IMR-90 (cell line): ENCODE measurements around the gene CHIT1. TPM values are rescaled to one million over a fixed set of nuclear protein-coding genes. Genes with fewer than 3 reads are reported as not detected.

Experiments
- ATAC-seq: fragments of 200-7000 bp; cut with Tn5 transposase; 2 replicates; pipeline ENCODE4 v1.9.1; 2020; ENCODE audit warnings: low read depth, mild to moderate bottlenecking, moderate library complexity
- BruUV-seq: library from RNA; stranded (reverse); fragments of 400-500 nt; replicated peaks from 2 replicates; lab custom pipeline; 2021; lab: Mats Ljungman, UMichigan
- CTCF ChIA-PET: fragments of 300-600 bp; formaldehyde crosslinking; extraction: SDS; loops from one replicate; lab custom pipeline; 2021; ENCODE audit warnings: antibody characterized with exemption; lab: Yijun Ruan, JAX
- POLR2A ChIA-PET: fragments of 300-600 bp; sonication (Branson Sonifier 250); formaldehyde crosslinking; loops from one replicate; lab custom pipeline; 2022; ENCODE audit warnings: antibody characterized with exemption; ENCODE audit not compliant: unreplicated experiment; lab: Charles Lee
- DNase-seq: peaks from one replicate; pipeline ENCODE4 v3.0.0; 2013
- H2AFZ ChIP-seq: replicated peaks from 2 replicates; pipeline ENCODE3; 2013; ENCODE audit warnings: low read length, mild to moderate bottlenecking; ENCODE audit not compliant: poor library complexity
- H2AK5ac ChIP-seq: 2 replicates; pipeline ENCODE4 v1.6.1; 2013; ENCODE audit warnings: low read depth, low read length, inconsistent platforms
- H2AK9ac ChIP-seq: replicated peaks from 2 replicates; pipeline ENCODE3; 2013; ENCODE audit warnings: mild to moderate bottlenecking, low read depth, low read length, moderate library complexity; ENCODE audit not compliant: poor library complexity
- H2BK120ac ChIP-seq: 2 replicates; pipeline ENCODE4 v1.6.1; 2013; ENCODE audit warnings: low read depth, low read length, inconsistent platforms
- H2BK15ac ChIP-seq: 3 replicates; pipeline ENCODE4 v1.6.1; 2013; ENCODE audit warnings: low read depth, low read length, inconsistent platforms
- H2BK20ac ChIP-seq: 2 replicates; pipeline ENCODE4 v1.6.1; 2013; ENCODE audit warnings: low read depth, mild to moderate bottlenecking, inconsistent platforms, low read length, moderate library complexity
- H2BK5ac ChIP-seq: 2 replicates; pipeline ENCODE4 v1.6.1; 2013; ENCODE audit warnings: mild to moderate bottlenecking, low read depth, low read length, inconsistent platforms; ENCODE audit not compliant: poor library complexity, severe bottlenecking
- H3K14ac ChIP-seq: replicated peaks from 2 replicates; pipeline ENCODE4 v1.6.1; 2013; ENCODE audit warnings: low read depth, low read length, inconsistent platforms
- H3K18ac ChIP-seq: 2 replicates; pipeline ENCODE4 v1.6.1; 2013; ENCODE audit warnings: low read depth, low read length, control low read depth
- H3K23ac ChIP-seq: 2 replicates; pipeline ENCODE4 v1.6.1; 2013; ENCODE audit warnings: low read depth, low read length, inconsistent platforms
- H3K27ac ChIP-seq: 2 replicates; pipeline ENCODE4 v1.5.1; 2013; ENCODE audit warnings: mild to moderate bottlenecking, control low read depth, low read length; ENCODE audit not compliant: insufficient read depth
- H3K27me3 ChIP-seq: 2 replicates; pipeline ENCODE4 v1.6.1; 2013; ENCODE audit warnings: low read length; ENCODE audit not compliant: control insufficient read depth, insufficient read depth
- H3K36me3 ChIP-seq: 2 replicates; pipeline ENCODE4 v1.6.1; 2013; ENCODE audit warnings: low read length, mixed read lengths; ENCODE audit not compliant: control insufficient read depth, insufficient read depth
- H3K4ac ChIP-seq: 2 replicates; pipeline ENCODE4 v1.6.1; 2013; ENCODE audit warnings: low read depth, low read length, inconsistent platforms
- H3K4me1 ChIP-seq: 2 replicates; pipeline ENCODE4 v1.6.1; 2013; ENCODE audit warnings: low read length, mixed read lengths; ENCODE audit not compliant: control insufficient read depth, insufficient read depth
- H3K4me2 ChIP-seq: 2 replicates; pipeline ENCODE4 v1.6.1; 2013; ENCODE audit warnings: low read depth, mild to moderate bottlenecking, control low read depth, low read length, moderate library complexity
- H3K4me3 ChIP-seq: 2 replicates; pipeline ENCODE4 v1.5.1; 2013; ENCODE audit warnings: low read depth, mild to moderate bottlenecking, control low read depth, low read length, moderate library complexity; ENCODE audit not compliant: insufficient read depth
- H3K56ac ChIP-seq: 2 replicates; pipeline ENCODE4 v1.6.1; 2013; ENCODE audit warnings: low read length, inconsistent platforms; ENCODE audit not compliant: insufficient read depth; ENCODE audit errors: extremely low read depth
- H3K79me1 ChIP-seq, 2 experiments: 2 replicates each; pipeline ENCODE4 v1.6.1; 2013; ENCODE audit warnings: low read length in 2 of 2, inconsistent platforms in 1 of 2, low read depth in 1 of 2
- H3K9ac ChIP-seq: 2 replicates; pipeline ENCODE4 v1.6.1; 2013; ENCODE audit warnings: low read depth, low read length, control low read depth
- H3K9me1 ChIP-seq: 2 replicates; pipeline ENCODE4 v1.6.1; 2013; ENCODE audit warnings: low read length, inconsistent platforms; ENCODE audit not compliant: insufficient read depth
- H3K9me3 ChIP-seq: 2 replicates; pipeline ENCODE4 v1.6.1; 2013; ENCODE audit warnings: low read length; ENCODE audit not compliant: control insufficient read depth, insufficient read depth
- H4K20me1 ChIP-seq: 2 replicates; pipeline ENCODE4 v1.6.1; 2013; ENCODE audit warnings: low read length, inconsistent platforms; ENCODE audit not compliant: insufficient read depth
- H4K5ac ChIP-seq: 2 replicates; pipeline ENCODE4 v1.6.1; 2013; ENCODE audit warnings: mild to moderate bottlenecking, low read depth, low read length, control low read depth
- H4K8ac ChIP-seq, 2 experiments: 2 replicates each; pipeline ENCODE4 v1.6.1; 2013; ENCODE audit warnings: low read depth in 2 of 2, low read length in 2 of 2, control low read depth in 1 of 2, inconsistent platforms in 1 of 2
- H4K91ac ChIP-seq: 2 replicates; pipeline ENCODE4 v1.6.1; 2013; ENCODE audit warnings: low read depth, low read length, inconsistent platforms; ENCODE audit not compliant: insufficient read depth
- BHLHE40 ChIP-seq: fragments of 150-350 bp; IDR thresholded peaks from 2 replicates; pipeline ENCODE4 v1.6.1; 2016; ENCODE audit warnings: mild to moderate bottlenecking, low read depth, low read length
- CEBPB ChIP-seq: IDR thresholded peaks from 2 replicates; pipeline ENCODE4 v1.6.1; 2012; ENCODE audit warnings: low read depth, low read length, improper control_type of control experiment
- CHD1 ChIP-seq: IDR thresholded peaks from 2 replicates; pipeline ENCODE4 v1.6.1; 2012; ENCODE audit warnings: low read depth, low read length, improper control_type of control experiment
- FOS ChIP-seq: fragments of 150-350 bp; IDR thresholded peaks from 2 replicates; pipeline ENCODE4 v1.6.1; 2016; ENCODE audit warnings: low read depth, low read length
- MAFK ChIP-seq: IDR thresholded peaks from 2 replicates; pipeline ENCODE4 v1.6.1; 2012; ENCODE audit warnings: low read depth, low read length, improper control_type of control experiment
- MAZ ChIP-seq: IDR thresholded peaks from 2 replicates; pipeline ENCODE4 v1.6.1; 2012; ENCODE audit warnings: low read depth, mild to moderate bottlenecking, low read length, improper control_type of control experiment, moderate library complexity, borderline replicate concordance
- MXI1 ChIP-seq: IDR thresholded peaks from 2 replicates; pipeline ENCODE4 v1.6.1; 2012; ENCODE audit warnings: low read depth, mild to moderate bottlenecking, low read length, moderate library complexity, borderline replicate concordance
- NFE2L2 ChIP-seq: fragments of 150-350 bp; IDR thresholded peaks from 2 replicates; pipeline ENCODE4 v1.6.1; 2016; ENCODE audit warnings: low read depth, mild to moderate bottlenecking, low read length
- POLR2A ChIP-seq: IDR thresholded peaks from 2 replicates; pipeline ENCODE4 v1.6.1; 2012; ENCODE audit warnings: mild to moderate bottlenecking, low read depth, low read length
- RAD21 ChIP-seq: IDR thresholded peaks from 2 replicates; pipeline ENCODE4 v1.6.1; 2012; ENCODE audit warnings: low read length, improper control_type of control experiment
- RCOR1 ChIP-seq: IDR thresholded peaks from 2 replicates; pipeline ENCODE4 v1.6.1; 2012; ENCODE audit warnings: mild to moderate bottlenecking, low read length, improper control_type of control experiment; ENCODE audit not compliant: insufficient replicate concordance
- RFX5 ChIP-seq: IDR thresholded peaks from 2 replicates; pipeline ENCODE4 v1.8.0; 2012; ENCODE audit warnings: low read depth, mild to moderate bottlenecking, low read length, moderate library complexity
- SMC3 ChIP-seq: fragments of 150-350 bp; IDR thresholded peaks from 2 replicates; pipeline ENCODE4 v1.6.1; 2016; ENCODE audit warnings: low read depth, mild to moderate bottlenecking, antibody characterized with exemption, low read length, moderate library complexity
- WGBS, 2 experiments: methylation state at CpG; one replicate each; pipeline versions ENCODE4 v1.1.5 to v1.1.7; 2013; ENCODE audit warnings: missing lambda C conversion rate in 2 of 2; ENCODE audit not compliant: insufficient read length in 1 of 2; ENCODE audit errors: extremely low coverage in 2 of 2; 5-methylcytosine and 5-hydroxymethylcytosine counted together
- dilution Hi-C: fragments of 300-500 bp; cut with HindIII; formaldehyde crosslinking; loops from one replicate; pipeline ENCODE4 v1.14.3; 2018; ENCODE audit warnings: low sequenced_read_pairs; ENCODE audit not compliant: unreplicated experiment
- in situ Hi-C: fragments of 300-500 bp; cut with MboI; formaldehyde crosslinking; loops from 3 replicates; pipeline ENCODE4 v1.14.3; 2019; ENCODE audit warnings: low sequenced_read_pairs, inconsistent platforms, mixed read lengths
- intact Hi-C: fragments of 100-400 bp; cut with micrococcal nuclease; formaldehyde crosslinking; loops from 2 replicates; pipeline ENCODE4 v1.10.0; 2022
- polyA plus RNA-seq, 3 experiments: library from polyadenylated mRNA; depleted of rRNA; stranded (reverse); fragments of >200 nt; gene quantifications; 2 replicates each; pipeline ENCODE4 v1.2.3, GENCODE V29; 2012; ENCODE audit warnings: low replicate concordance in 1 of 3
- total RNA-seq: library from RNA; depleted of rRNA; stranded (reverse); fragments of >200 nt; gene quantifications from 2 replicates; pipeline ENCODE4 v1.2.3, GENCODE V29; 2012
- TF ChIP-seq, protein P1 (sequence below): fragments of 150-350 bp; IDR thresholded peaks from 2 replicates; pipeline ENCODE4 v1.6.1; 2016; ENCODE audit warnings: low read depth, mild to moderate bottlenecking, low read length, moderate library complexity, borderline replicate concordance
- TF ChIP-seq, protein P2 (sequence below): conservative IDR thresholded peaks from 2 replicates; pipeline ENCODE4 v1.5.1; 2012; ENCODE audit warnings: mild to moderate bottlenecking, low read depth, low read length, improper control_type of control experiment
- TF ChIP-seq, protein P3 (sequence below): fragments of 150-350 bp; IDR thresholded peaks from 2 replicates; pipeline ENCODE4 v1.6.1; 2017; ENCODE audit warnings: mild to moderate bottlenecking, antibody characterized with exemption, low read length, low read depth

Gene CHIT1
- total and polyA plus RNA-seq, 2 of the 4 experiments (the other 2 are of a cell fraction): not detected

DNA sequence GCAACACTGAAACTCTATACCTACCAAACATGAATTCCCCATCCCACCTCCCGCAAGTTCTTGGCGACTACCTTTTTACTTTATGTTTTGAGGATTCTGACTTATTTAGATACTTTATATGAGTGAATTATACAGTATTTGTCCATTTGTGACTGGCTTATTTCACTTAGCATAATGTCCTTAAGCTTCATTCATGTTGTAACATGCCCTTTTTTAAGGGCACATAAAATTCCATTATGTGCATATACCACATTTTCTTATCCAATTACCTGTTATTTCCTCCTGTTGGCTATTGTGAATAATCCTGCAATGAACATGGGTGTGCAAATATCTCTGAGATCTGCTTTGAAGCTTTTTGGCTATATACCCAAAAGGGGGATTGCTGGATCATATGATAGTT is 22.0 kb upstream of the CHIT1 start:
- Histone ChIP-seq H4K91ac (no peak overlapping the region), H3K9me1 (no peaks in the 10 kb centered on the region), H2AFZ (no peak overlapping the region), H3K27me3 (peaks cover 13% of the 10 kb centered on the region), H3K27ac (no peak overlapping the region), H2AK9ac (no peak overlapping the region), H4K5ac (no peak overlapping the region), H3K9ac (no peak overlapping the region), H3K36me3 (no peaks in the 10 kb centered on the region), H3K4me1 (no peaks in the 10 kb centered on the region), H3K4ac (no peak overlapping the region), H3K4me2 (no peak overlapping the region), H2BK20ac (no peak overlapping the region), H3K18ac (no peak overlapping the region), H3K23ac (no peak overlapping the region), H3K56ac (no peak overlapping the region), H3K14ac (no peak overlapping the region), H3K9me3 (peaks cover 2% of the 10 kb centered on the region), H4K8ac (no peak overlapping the region), H3K4me3 (no peak overlapping the region), H2BK5ac (no peak overlapping the region), H2AK5ac (no peak overlapping the region), H4K20me1 (no peaks in the 10 kb centered on the region), H2BK120ac (no peak overlapping the region), H2BK15ac (no peak overlapping the region), H3K79me1 (no peaks in the 10 kb centered on the region)
- no TSS peak for BruUV-seq
- TF ChIP-seq RCOR1 (no peak), FOS (no peak), RFX5 (no peak), MXI1 (no peak), SMC3 (no peak), CHD1 (no peak), MAZ (no peak), POLR2A (no peak), RAD21 (no peak), BHLHE40 (no peak), CEBPB (no peak), NFE2L2 (no peak), MAFK (no peak)
- TF ChIP-seq, protein P1, sequence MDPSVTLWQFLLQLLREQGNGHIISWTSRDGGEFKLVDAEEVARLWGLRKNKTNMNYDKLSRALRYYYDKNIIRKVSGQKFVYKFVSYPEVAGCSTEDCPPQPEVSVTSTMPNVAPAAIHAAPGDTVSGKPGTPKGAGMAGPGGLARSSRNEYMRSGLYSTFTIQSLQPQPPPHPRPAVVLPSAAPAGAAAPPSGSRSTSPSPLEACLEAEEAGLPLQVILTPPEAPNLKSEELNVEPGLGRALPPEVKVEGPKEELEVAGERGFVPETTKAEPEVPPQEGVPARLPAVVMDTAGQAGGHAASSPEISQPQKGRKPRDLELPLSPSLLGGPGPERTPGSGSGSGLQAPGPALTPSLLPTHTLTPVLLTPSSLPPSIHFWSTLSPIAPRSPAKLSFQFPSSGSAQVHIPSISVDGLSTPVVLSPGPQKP: no peak
- TF ChIP-seq, protein P2, sequence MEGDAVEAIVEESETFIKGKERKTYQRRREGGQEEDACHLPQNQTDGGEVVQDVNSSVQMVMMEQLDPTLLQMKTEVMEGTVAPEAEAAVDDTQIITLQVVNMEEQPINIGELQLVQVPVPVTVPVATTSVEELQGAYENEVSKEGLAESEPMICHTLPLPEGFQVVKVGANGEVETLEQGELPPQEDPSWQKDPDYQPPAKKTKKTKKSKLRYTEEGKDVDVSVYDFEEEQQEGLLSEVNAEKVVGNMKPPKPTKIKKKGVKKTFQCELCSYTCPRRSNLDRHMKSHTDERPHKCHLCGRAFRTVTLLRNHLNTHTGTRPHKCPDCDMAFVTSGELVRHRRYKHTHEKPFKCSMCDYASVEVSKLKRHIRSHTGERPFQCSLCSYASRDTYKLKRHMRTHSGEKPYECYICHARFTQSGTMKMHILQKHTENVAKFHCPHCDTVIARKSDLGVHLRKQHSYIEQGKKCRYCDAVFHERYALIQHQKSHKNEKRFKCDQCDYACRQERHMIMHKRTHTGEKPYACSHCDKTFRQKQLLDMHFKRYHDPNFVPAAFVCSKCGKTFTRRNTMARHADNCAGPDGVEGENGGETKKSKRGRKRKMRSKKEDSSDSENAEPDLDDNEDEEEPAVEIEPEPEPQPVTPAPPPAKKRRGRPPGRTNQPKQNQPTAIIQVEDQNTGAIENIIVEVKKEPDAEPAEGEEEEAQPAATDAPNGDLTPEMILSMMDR: no peak
- TF ChIP-seq, protein P3, sequence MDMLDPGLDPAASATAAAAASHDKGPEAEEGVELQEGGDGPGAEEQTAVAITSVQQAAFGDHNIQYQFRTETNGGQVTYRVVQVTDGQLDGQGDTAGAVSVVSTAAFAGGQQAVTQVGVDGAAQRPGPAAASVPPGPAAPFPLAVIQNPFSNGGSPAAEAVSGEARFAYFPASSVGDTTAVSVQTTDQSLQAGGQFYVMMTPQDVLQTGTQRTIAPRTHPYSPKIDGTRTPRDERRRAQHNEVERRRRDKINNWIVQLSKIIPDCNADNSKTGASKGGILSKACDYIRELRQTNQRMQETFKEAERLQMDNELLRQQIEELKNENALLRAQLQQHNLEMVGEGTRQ: no peak
- CTCF ChIA-PET: interaction anchor here (1.9 kb wide), 1 partner anchor 16 kb away, joined by 6 read pairs; no protein-coding TSS in a partner anchor
- intact Hi-C loops: no loop called here
- ATAC-seq: no peak
- POLR2A ChIA-PET: no interaction called here
- WGBS, 2 experiments: no CpG with 5 or more reads among the region's 2 CpGs
- in situ Hi-C loops: no loop called here
- dilution Hi-C loops: no loop called here
- no peak for DNase-seq
